ENCODE measurements around the gene BTBD17. TPM values are rescaled to one million over a fixed set of nuclear protein-coding genes. Genes with fewer than 3 reads are reported as not detected.

The BTBD17 gene
- total and polyA plus RNA-seq, 10 of the 15 experiments (the other 5 are each of a cell fraction or from before 2014, with no cell fraction given) = not detected

DNA sequence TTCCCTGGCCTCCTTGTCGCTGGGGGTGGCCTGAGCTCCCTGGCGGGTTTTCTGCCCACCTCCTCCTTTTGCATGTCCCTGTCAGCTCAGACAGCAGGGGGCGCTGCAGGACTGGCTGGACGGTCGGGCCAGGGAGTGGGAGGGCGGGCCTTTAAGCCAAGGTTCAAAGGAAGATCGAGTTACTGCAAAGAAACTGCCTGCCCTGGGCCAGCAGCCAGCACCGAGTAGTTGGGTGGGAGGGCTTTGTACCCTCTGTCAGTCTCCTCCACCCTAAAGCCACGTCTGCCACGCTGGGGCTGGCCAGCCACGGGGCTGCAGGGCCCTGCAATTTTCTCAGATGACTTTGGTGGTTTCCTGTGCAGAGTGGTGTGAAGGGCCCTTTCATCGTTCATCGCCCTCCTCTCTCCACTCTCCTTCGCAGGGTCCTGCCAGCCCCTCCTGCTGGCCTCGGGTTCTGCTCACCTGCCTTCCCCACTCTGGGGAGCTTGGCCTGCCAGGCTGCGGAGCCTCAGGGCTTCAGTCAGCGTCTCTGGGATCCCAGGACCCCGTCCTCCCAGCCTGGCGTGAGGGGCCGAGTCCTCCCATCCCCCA is 17.9 kb upstream of the BTBD17 start (continued):
- TF ChIP-seq MYC (IDR thresholded peaks at IDR 0.05; ENCODE audit: insufficient read depth, insufficient read length, insufficient replicate concordance, low read length, severe bottlenecking) (no peak), NRF1 (conservative IDR thresholded peaks at IDR 0.05; ENCODE audit: low read depth, low read length) (no peak), CREM (IDR thresholded peaks at IDR 0.05; ENCODE audit: low read depth) (no peak), IRF4 (IDR thresholded peaks at IDR 0.05; ENCODE audit: low read depth, low read length) (0 out of 2 replicates have a peak, but pooled peaks have one; percentile 31), IRF5 (IDR thresholded peaks at IDR 0.05; ENCODE audit: borderline replicate concordance) (no peak)
- TF ChIP-seq, protein P1, sequence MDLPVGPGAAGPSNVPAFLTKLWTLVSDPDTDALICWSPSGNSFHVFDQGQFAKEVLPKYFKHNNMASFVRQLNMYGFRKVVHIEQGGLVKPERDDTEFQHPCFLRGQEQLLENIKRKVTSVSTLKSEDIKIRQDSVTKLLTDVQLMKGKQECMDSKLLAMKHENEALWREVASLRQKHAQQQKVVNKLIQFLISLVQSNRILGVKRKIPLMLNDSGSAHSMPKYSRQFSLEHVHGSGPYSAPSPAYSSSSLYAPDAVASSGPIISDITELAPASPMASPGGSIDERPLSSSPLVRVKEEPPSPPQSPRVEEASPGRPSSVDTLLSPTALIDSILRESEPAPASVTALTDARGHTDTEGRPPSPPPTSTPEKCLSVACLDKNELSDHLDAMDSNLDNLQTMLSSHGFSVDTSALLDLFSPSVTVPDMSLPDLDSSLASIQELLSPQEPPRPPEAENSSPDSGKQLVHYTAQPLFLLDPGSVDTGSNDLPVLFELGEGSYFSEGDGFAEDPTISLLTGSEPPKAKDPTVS (IDR thresholded peaks at IDR 0.05; ENCODE audit: low read depth, low read length) = no peak
- TF ChIP-seq, protein P2, sequence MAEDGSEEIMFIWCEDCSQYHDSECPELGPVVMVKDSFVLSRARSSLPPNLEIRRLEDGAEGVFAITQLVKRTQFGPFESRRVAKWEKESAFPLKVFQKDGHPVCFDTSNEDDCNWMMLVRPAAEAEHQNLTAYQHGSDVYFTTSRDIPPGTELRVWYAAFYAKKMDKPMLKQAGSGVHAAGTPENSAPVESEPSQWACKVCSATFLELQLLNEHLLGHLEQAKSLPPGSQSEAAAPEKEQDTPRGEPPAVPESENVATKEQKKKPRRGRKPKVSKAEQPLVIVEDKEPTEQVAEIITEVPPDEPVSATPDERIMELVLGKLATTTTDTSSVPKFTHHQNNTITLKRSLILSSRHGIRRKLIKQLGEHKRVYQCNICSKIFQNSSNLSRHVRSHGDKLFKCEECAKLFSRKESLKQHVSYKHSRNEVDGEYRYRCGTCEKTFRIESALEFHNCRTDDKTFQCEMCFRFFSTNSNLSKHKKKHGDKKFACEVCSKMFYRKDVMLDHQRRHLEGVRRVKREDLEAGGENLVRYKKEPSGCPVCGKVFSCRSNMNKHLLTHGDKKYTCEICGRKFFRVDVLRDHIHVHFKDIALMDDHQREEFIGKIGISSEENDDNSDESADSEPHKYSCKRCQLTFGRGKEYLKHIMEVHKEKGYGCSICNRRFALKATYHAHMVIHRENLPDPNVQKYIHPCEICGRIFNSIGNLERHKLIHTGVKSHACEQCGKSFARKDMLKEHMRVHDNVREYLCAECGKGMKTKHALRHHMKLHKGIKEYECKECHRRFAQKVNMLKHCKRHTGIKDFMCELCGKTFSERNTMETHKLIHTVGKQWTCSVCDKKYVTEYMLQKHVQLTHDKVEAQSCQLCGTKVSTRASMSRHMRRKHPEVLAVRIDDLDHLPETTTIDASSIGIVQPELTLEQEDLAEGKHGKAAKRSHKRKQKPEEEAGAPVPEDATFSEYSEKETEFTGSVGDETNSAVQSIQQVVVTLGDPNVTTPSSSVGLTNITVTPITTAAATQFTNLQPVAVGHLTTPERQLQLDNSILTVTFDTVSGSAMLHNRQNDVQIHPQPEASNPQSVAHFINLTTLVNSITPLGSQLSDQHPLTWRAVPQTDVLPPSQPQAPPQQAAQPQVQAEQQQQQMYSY (CRISPR knock-in tag; IDR thresholded peaks at IDR 0.05) = no peak

Data from GM12878 (cell line).